ENCODE data around the gene CAMSAP1.

The CAMSAP1 gene

DNA sequence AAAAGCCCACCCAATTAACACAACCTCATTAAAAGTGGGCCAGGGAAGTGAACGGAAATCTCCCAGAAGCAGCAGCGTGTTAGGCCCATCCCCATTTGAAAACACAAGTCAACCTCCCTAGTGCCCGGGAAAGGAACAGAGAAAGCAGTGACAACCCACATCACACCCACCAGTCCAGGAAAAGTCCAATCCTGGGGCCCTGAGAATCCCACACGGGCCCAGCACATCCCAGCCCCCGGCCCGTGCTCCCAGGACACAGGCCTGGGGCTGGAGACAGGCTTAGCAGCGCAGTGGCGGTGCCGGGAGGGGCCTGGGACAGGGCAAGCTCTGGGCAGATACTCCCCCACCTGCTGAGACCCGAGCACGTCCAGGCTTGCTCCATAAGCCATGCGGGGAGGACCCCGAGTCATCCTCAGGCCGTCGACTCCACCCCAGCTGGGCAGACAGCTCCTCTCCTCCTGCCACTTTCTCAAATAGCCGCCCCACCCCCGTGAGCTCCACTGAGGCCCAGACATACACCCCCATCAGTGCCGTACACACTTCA lies 104.4 kb downstream of the CAMSAP1 start:
- DNase-seq (ENCODE audit: low spot score), result no peak
- TF ChIP-seq, protein P1, sequence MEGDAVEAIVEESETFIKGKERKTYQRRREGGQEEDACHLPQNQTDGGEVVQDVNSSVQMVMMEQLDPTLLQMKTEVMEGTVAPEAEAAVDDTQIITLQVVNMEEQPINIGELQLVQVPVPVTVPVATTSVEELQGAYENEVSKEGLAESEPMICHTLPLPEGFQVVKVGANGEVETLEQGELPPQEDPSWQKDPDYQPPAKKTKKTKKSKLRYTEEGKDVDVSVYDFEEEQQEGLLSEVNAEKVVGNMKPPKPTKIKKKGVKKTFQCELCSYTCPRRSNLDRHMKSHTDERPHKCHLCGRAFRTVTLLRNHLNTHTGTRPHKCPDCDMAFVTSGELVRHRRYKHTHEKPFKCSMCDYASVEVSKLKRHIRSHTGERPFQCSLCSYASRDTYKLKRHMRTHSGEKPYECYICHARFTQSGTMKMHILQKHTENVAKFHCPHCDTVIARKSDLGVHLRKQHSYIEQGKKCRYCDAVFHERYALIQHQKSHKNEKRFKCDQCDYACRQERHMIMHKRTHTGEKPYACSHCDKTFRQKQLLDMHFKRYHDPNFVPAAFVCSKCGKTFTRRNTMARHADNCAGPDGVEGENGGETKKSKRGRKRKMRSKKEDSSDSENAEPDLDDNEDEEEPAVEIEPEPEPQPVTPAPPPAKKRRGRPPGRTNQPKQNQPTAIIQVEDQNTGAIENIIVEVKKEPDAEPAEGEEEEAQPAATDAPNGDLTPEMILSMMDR (IDR thresholded peaks at IDR 0.05; ENCODE audit: extremely low read depth, insufficient read depth, missing control alignments), result no peak
- in situ Hi-C loops (cut with MboI; ENCODE audit: low pct_unique_long_range_greater_than_20kb, low sequenced_read_pairs, unreplicated experiment), result no loop called here

DNA sequence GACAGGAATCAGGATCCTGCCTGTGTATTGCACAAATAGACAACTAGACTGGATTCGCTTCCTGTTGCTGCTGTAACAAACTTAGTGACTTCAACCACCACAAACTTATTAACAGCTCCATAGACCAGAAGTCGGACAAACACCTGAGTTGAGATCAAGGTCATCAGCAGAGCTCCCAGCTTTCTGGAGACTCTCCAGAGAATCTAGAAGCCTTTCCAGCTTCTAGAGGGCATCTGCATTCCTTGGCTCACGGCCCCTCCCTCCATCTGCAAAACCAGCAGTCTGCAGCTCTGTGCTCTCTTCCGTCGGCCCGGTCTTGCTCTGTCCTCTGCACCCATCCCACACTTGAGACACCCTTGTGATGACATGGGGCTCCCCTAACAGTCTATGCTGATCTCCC lies 106.3 kb downstream of the CAMSAP1 start:
- in situ Hi-C loops (cut with MboI; ENCODE audit: low pct_unique_long_range_greater_than_20kb, low sequenced_read_pairs, unreplicated experiment), result no loop called here
- no peak for DNase-seq (ENCODE audit: low spot score)
- TF ChIP-seq, protein P1 (IDR thresholded peaks at IDR 0.05; ENCODE audit: extremely low read depth, insufficient read depth, missing control alignments), result no peak

DNA sequence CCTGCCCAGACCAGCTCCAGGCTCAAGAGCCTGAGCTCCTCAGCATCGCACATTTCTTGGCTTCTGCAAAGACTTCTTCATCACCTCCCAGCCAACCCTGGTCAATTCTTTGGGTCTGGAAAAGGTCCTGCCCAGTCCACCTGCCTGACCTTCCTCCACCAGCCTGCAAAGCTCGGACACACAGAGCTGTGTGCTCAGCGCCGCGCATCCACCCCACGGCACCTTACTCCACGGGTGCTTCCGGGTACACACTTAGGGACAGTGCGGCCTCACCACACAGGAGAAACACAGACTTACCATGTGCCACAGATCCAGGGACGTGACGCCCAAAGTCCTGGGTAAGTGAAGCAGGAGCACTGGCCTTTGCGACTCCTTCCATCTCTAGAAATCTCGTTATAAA lies 108.1 kb downstream of the CAMSAP1 start:
- TF ChIP-seq, protein P1 (IDR thresholded peaks at IDR 0.05; ENCODE audit: extremely low read depth, insufficient read depth, missing control alignments), result no peak
- DNase-seq (ENCODE audit: low spot score), result no peak
- in situ Hi-C loops (cut with MboI; ENCODE audit: low pct_unique_long_range_greater_than_20kb, low sequenced_read_pairs, unreplicated experiment), result no loop called here

DNA sequence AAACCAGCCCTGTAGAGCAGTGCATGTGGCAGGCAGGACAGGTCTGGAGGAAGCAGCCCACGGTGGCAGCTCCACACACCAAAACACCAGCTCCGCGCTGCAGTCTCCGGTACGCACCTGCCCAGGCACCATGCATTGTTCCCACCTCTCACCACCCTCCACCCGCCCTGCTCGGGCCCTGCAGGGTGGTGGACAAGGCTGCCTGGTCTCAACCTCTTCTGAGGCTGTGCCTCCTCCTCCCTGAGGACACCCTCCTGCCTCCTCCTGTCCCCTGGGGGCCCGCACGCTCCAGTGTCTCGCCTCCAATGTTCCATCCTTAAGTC lies 109.1 kb downstream of the CAMSAP1 start:
- TF ChIP-seq, protein P1 (IDR thresholded peaks at IDR 0.05; ENCODE audit: extremely low read depth, insufficient read depth, missing control alignments), result no peak
- in situ Hi-C loops (cut with MboI; ENCODE audit: low pct_unique_long_range_greater_than_20kb, low sequenced_read_pairs, unreplicated experiment), result no loop called here
- DNase-seq (ENCODE audit: low spot score), result no peak

DNA sequence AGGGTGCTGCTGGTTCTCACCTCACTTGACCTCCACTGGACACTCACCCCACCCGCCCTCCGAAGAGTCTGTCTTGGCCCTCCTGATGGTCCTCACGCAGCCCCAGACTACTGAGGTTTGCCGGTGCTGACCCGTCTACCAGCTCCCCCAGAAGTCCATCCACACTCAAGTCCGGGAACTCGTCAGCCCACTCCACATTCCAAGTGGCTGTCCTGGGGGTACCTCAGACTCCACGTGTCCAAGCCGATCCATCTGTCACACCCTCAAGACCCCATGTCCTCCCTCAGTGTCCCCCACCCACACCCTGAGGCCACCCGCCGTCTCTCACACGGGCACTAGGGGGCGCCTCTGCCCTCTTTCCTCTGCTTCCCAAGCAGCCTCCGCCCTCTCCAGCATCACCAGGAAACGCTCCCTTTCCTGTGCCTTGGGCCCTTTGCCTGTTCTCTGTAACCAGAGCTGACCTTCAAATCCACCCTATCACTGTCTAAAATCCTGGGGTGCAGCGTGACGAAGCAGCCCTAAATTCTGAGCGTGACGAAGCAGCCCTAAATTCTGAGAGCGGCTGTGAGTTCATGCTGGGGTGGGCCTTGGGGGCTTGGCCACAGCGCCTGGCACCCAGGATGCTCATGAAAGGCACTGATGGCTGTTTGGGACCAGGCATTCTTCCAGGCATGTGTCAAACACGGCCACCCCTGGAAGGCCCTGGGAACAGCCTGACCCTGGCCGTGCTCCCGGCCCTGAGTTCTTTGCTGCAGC lies 109.7 kb downstream of the CAMSAP1 start:
- in situ Hi-C loops (cut with MboI; ENCODE audit: low pct_unique_long_range_greater_than_20kb, low sequenced_read_pairs, unreplicated experiment), result no loop called here
- TF ChIP-seq, protein P1 (IDR thresholded peaks at IDR 0.05; ENCODE audit: extremely low read depth, insufficient read depth, missing control alignments), result peak; percentile 70
- peak; percentile 74 for DNase-seq (ENCODE audit: low spot score)

DNA sequence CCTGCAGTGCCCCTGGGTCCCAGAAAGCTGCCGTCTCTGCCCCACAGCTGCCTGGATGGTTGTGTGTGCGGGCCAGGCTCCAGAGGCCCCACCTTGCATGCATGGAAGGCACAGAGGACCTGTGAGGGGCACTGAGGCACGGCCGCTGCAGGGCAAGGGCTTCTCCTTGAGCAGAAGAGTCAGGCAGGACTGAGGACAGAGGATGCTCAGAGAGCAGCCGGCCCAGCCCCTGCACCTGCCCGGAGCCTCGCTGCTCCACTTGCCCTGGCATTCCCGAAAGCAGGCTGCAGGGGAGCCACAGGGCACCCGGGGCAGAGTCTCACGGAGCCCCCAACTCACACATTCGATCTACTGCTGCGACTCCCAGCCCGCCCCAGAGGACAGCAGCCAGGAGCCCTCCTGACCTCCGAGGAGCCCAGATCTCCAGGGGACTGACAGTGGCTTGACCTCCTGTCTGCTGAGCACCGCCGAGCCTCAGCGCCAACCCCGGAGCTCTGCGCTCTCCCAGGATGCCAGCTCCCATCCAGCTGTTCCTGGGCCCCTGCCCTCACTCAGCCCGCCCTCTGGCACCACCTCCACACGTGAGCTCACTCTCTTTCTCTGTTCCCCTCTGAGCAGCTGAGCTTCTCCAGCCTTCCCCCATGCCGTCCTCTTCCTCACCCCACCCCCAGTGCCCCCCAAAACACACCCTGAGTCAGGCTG lies 110.4 kb downstream of the CAMSAP1 start:
- DNase-seq (ENCODE audit: low spot score), result no peak
- in situ Hi-C loops (cut with MboI; ENCODE audit: low pct_unique_long_range_greater_than_20kb, low sequenced_read_pairs, unreplicated experiment), result no loop called here
- TF ChIP-seq, protein P1 (IDR thresholded peaks at IDR 0.05; ENCODE audit: extremely low read depth, insufficient read depth, missing control alignments), result no peak

Data from GM13977 (cell line).